ENCODE data around the gene RPS15.
"Not testable (repeated sequence)": the region's sequence is repeated elsewhere in the genome, so short reads cannot be mapped to it uniquely, and the experiment has no call there.

The RPS15 gene

GRCh38 chr19:1474765-1475351 lies 36.7 kb downstream of the RPS15 start:
- no peak for TF ChIP-seq CTCF (IDR thresholded peaks at IDR 0.05; ENCODE audit: insufficient read depth, low read length, poor library complexity, severe bottlenecking)
- H3K36me3 ChIP-seq (ENCODE audit: control insufficient read depth, insufficient read depth, low read length): peaks cover 9% of the 10 kb centered on the region

GRCh38 chr19:1475751-1476437 lies 37.7 kb downstream of the RPS15 start:
- Histone ChIP-seq H3K4me3 (replicated peaks; ENCODE audit: low read depth, low read length) (no peak overlapping the region), H3K36me3 (ENCODE audit: control insufficient read depth, insufficient read depth, low read length) (peaks cover 9% of the 10 kb centered on the region), H3K27me3 (replicated peaks; ENCODE audit: control insufficient read depth, insufficient read depth, low read length) (no peaks in the 10 kb centered on the region; the same call in 1 of the 2 replicates)
- no peak for TF ChIP-seq CTCF (IDR thresholded peaks at IDR 0.05; ENCODE audit: insufficient read depth, low read length, poor library complexity, severe bottlenecking)
- no peak for DNase-seq (ENCODE audit: extremely low read depth, insufficient read length)

More at GRCh38 chr19:1474765-1475351, 36.7 kb downstream of the RPS15 start:
- peak; percentile 18 for DNase-seq (ENCODE audit: extremely low read depth, insufficient read length)
- H3K4me3 ChIP-seq (replicated peaks; ENCODE audit: low read depth, low read length): no peak overlapping the region
- no peaks in the 10 kb centered on the region; the same call in 1 of the 2 replicates for H3K27me3 ChIP-seq (replicated peaks; ENCODE audit: control insufficient read depth, insufficient read depth, low read length)

DNA sequence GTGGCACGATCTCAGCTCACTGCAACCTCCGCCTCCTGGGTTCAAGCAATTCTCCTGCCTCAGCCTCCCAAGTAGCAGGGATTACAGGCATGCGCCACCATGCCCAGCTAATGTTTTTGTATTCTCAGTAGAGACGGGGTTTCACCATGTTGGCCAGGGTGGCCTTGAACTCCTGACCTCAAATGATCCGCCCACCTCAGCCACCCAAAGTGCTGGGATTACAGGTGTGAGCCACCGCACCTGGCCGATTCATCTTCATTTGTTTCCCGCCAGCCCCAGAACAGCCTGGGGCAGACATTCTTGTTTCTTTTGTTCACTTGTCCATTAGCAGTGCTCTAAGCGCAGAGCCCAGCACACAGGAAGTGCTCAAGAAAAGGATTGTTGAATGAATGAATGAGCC lies 38.9 kb downstream of the RPS15 start:
- not testable (repeated sequence) for H3K36me3 ChIP-seq (ENCODE audit: control insufficient read depth, insufficient read depth, low read length); H3K4me3 ChIP-seq (replicated peaks; ENCODE audit: low read depth, low read length); H3K27me3 ChIP-seq (replicated peaks; ENCODE audit: control insufficient read depth, insufficient read depth, low read length); DNase-seq (ENCODE audit: extremely low read depth, insufficient read length)

DNA sequence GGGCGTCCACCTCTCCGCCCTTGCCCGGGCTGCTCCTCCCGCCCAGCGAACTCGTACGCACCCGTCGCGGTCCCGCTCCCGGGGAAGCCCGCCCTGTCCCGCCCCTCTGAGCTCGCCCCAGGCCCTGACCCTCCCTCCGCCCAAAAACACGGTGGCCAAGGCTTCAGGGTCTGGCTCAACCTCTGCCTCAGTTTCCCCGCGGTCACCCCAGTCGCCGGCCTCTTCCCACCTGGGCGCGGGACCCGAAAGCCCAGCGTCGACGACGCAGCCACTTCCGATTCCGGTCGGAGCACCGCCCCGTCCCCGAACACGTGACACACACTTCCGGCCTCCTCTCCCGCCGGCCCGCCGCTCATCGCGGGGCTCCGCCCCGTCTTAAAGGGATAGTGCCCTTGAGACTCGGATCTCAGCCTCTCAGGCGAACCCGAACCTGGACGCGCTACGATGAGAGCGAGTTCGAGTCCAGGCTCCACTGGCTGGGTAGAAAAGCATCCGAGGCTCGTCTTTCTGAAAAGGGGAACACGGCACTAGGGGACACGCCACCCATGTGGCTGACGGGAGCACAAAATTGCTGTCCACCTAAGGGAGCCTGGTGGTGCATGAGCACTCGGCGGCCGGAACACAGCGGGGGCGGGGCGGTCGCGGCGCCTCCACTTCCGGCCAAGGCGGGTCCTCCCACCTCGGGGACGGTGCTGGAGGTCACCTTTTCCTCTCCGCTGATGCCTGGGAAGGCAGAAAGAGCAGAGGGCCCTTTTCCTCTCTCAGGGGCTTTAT lies 40.9 kb downstream of the RPS15 start, which contains the start of gene C19orf25:
C19orf25 (minus strand) TSS at position 282 of the 774 bp plus-strand sequence. CDS start 312 bp downstream, outside the sequence.
- DNase-seq (ENCODE audit: extremely low read depth, insufficient read length): peak; percentile 96
- peaks cover 9% of the 10 kb centered on the region for H3K36me3 ChIP-seq (ENCODE audit: control insufficient read depth, insufficient read depth, low read length)
- TF ChIP-seq CTCF (IDR thresholded peaks at IDR 0.05; ENCODE audit: insufficient read depth, low read length, poor library complexity, severe bottlenecking): no peak
- peak within 1 kb of the TSS; percentile 89 for H3K4me3 ChIP-seq (replicated peaks; ENCODE audit: low read depth, low read length)
- no peaks in the 10 kb centered on the region for H3K27me3 ChIP-seq (replicated peaks; ENCODE audit: control insufficient read depth, insufficient read depth, low read length)

- no peak overlapping the region for H3K4me3 ChIP-seq (replicated peaks; ENCODE audit: low read depth, low read length)
- no peak for TF ChIP-seq CTCF (IDR thresholded peaks at IDR 0.05; ENCODE audit: insufficient read depth, low read length, poor library complexity, severe bottlenecking)
- no peaks in the 10 kb centered on the region for H3K36me3 ChIP-seq (ENCODE audit: control insufficient read depth, insufficient read depth, low read length)
- DNase-seq (ENCODE audit: extremely low read depth, insufficient read length): no peak
- no peaks in the 10 kb centered on the region for H3K27me3 ChIP-seq (replicated peaks; ENCODE audit: control insufficient read depth, insufficient read depth, low read length)
Measured at GRCh38 chr19:1481224-1481892, 43.2 kb downstream of the RPS15 start.

Data from GM06990 (cell line).